H9 (cell line): ENCODE measurements around the gene TRUB1. TPM values are rescaled to one million over a fixed set of nuclear protein-coding genes. Genes with fewer than 3 reads are reported as not detected.

Source experiments
- DNase-seq: peaks from one replicate; pipeline ENCODE4 v3.0.0-alpha.2; 2017
- H2AFZ ChIP-seq: one replicate; pipeline ENCODE4 v1.6.1; 2013; ENCODE audit warnings: mild to moderate bottlenecking, low read length, control low read depth, moderate library complexity
- H2AK5ac ChIP-seq: 2 replicates; pipeline ENCODE4 v1.6.1; 2013; ENCODE audit warnings: low read length, control low read depth, mixed read lengths; ENCODE audit not compliant: insufficient read length
- H2BK120ac ChIP-seq: one replicate; pipeline ENCODE4 v1.6.1; 2013; ENCODE audit warnings: low read depth, mild to moderate bottlenecking, low read length, control low read depth, inconsistent platforms; ENCODE audit not compliant: poor library complexity, severe bottlenecking
- H2BK12ac ChIP-seq: 2 replicates; pipeline ENCODE4 v1.6.1; 2013; ENCODE audit warnings: low read length, control low read depth, mixed read lengths, low read depth; ENCODE audit not compliant: insufficient read length
- H2BK15ac ChIP-seq: 2 replicates; pipeline ENCODE4 v1.6.1; 2013; ENCODE audit warnings: low read depth, low read length, control low read depth
- H2BK20ac ChIP-seq: one replicate; pipeline ENCODE4 v1.6.1; 2013; ENCODE audit warnings: low read depth, mild to moderate bottlenecking, low read length, control low read depth, inconsistent platforms; ENCODE audit not compliant: poor library complexity, severe bottlenecking
- H2BK5ac ChIP-seq: 2 replicates; pipeline ENCODE4 v1.6.1; 2013; ENCODE audit warnings: low read length, control low read depth, mixed read lengths; ENCODE audit not compliant: insufficient read length
- H3K14ac ChIP-seq: 2 replicates; pipeline ENCODE4 v1.6.1; 2013; ENCODE audit warnings: low read length, control low read depth; ENCODE audit not compliant: insufficient read depth
- H3K18ac ChIP-seq: 2 replicates; pipeline ENCODE4 v1.6.1; 2013; ENCODE audit warnings: low read depth, mild to moderate bottlenecking, mixed read lengths, low read length, control low read depth; ENCODE audit not compliant: insufficient read length
- H3K23ac ChIP-seq: 2 replicates; pipeline ENCODE4 v1.6.1; 2013; ENCODE audit warnings: low read length, control low read depth, mixed read lengths, low read depth; ENCODE audit not compliant: insufficient read length
- H3K23me2 ChIP-seq: 2 replicates; pipeline ENCODE4 v1.6.1; 2013; ENCODE audit warnings: low read depth, mild to moderate bottlenecking, mixed read lengths, low read length, control low read depth; ENCODE audit not compliant: insufficient read length, poor library complexity, severe bottlenecking
- H3K27ac ChIP-seq: 2 replicates; pipeline ENCODE4 v1.5.1; 2013; ENCODE audit warnings: low read length, control low read depth, mixed read lengths, low read depth; ENCODE audit not compliant: insufficient read length
- H3K27me3 ChIP-seq: 2 replicates; pipeline ENCODE4 v1.6.1; 2013; ENCODE audit warnings: low read length, control low read depth, inconsistent platforms; ENCODE audit not compliant: insufficient read depth
- H3K4ac ChIP-seq: 2 replicates; pipeline ENCODE4 v1.6.1; 2013; ENCODE audit warnings: low read depth, mild to moderate bottlenecking, control low read depth, inconsistent platforms, low read length, moderate library complexity
- H3K4me1 ChIP-seq: 2 replicates; pipeline ENCODE4 v1.6.1; 2013; ENCODE audit warnings: low read length, control low read depth, inconsistent platforms; ENCODE audit not compliant: insufficient read depth
- H3K4me2 ChIP-seq: 2 replicates; pipeline ENCODE4 v1.6.1; 2013; ENCODE audit warnings: low read length, control low read depth, mixed read lengths; ENCODE audit not compliant: insufficient read length, insufficient read depth
- H3K56ac ChIP-seq: 2 replicates; pipeline ENCODE4 v1.6.1; 2013; ENCODE audit warnings: low read depth, mild to moderate bottlenecking, mixed read lengths, low read length, control low read depth; ENCODE audit not compliant: insufficient read length
- H3K79me1 ChIP-seq: 2 replicates; pipeline ENCODE4 v1.6.1; 2013; ENCODE audit warnings: low read depth, mild to moderate bottlenecking, moderate library complexity, low read length, control low read depth, inconsistent platforms; ENCODE audit not compliant: insufficient read depth, poor library complexity, severe bottlenecking
- H3K79me2 ChIP-seq: 2 replicates; pipeline ENCODE4 v1.6.1; 2013; ENCODE audit warnings: low read length, control low read depth, inconsistent platforms; ENCODE audit not compliant: insufficient read depth
- H3K9ac ChIP-seq: 2 replicates; pipeline ENCODE4 v1.6.1; 2013; ENCODE audit warnings: low read length, control low read depth, mixed read lengths; ENCODE audit not compliant: insufficient read length; ENCODE audit errors: extremely low read depth
- H3K9me3 ChIP-seq: one replicate; pipeline ENCODE4 v1.6.1; 2013; ENCODE audit warnings: low read depth, low read length, inconsistent platforms; ENCODE audit not compliant: control insufficient read depth
- H3T11ph ChIP-seq: one replicate; pipeline ENCODE4 v1.6.1; 2013; ENCODE audit warnings: mild to moderate bottlenecking, low read length, control low read depth, inconsistent platforms
- H4K20me1 ChIP-seq: one replicate; pipeline ENCODE4 v1.6.1; 2013; ENCODE audit not compliant: control insufficient read depth, insufficient read length, insufficient read depth
- H4K5ac ChIP-seq: 2 replicates; pipeline ENCODE4 v1.6.1; 2013; ENCODE audit warnings: low read depth, mild to moderate bottlenecking, mixed read lengths, low read length, control low read depth; ENCODE audit not compliant: insufficient read length
- H4K8ac ChIP-seq: replicated peaks from 2 replicates; pipeline ENCODE4 v1.6.1; 2013; ENCODE audit warnings: low read length, control low read depth, mixed read lengths, low read depth; ENCODE audit not compliant: insufficient read length
- H4K91ac ChIP-seq: 2 replicates; pipeline ENCODE4 v1.6.1; 2013; ENCODE audit warnings: low read depth, mild to moderate bottlenecking, moderate library complexity, mixed read lengths, low read length, control low read depth; ENCODE audit not compliant: insufficient read length
- H3K27ac Mint-ChIP-seq, 3 experiments: 2 replicates in 2 of 3; 3 replicates in 1 of 3; pipeline ENCODE4 v1.8.0; 2020 to 2021; ENCODE audit warnings: mixed read lengths in 3 of 3, mild to moderate bottlenecking in 1 of 3, moderate library complexity in 1 of 3
- H3K27me3 Mint-ChIP-seq: 2 replicates; pipeline ENCODE4 v1.8.0; 2021; ENCODE audit warnings: low read depth, mild to moderate bottlenecking, moderate library complexity, mixed read lengths
- H3K36me3 Mint-ChIP-seq, 3 experiments: 2 replicates in 2 of 3; 3 replicates in 1 of 3; pipeline ENCODE4 v1.8.0; 2020 to 2021; ENCODE audit warnings: low read depth in 3 of 3, mixed read lengths in 3 of 3; ENCODE audit not compliant: insufficient read depth in 1 of 3
- H3K4me1 Mint-ChIP-seq, 2 experiments: 2 replicates each; pipeline ENCODE4 v1.8.0; 2020; ENCODE audit warnings: mixed read lengths in 2 of 2
- H3K4me3 Mint-ChIP-seq, 2 experiments: 2 replicates in 1 of 2; 3 replicates in 1 of 2; pipeline ENCODE4 v1.8.0; 2020 to 2021; ENCODE audit warnings: mild to moderate bottlenecking in 2 of 2, mixed read lengths in 2 of 2, moderate library complexity in 1 of 2
- H3K9me3 Mint-ChIP-seq, 2 experiments: 2 replicates in 1 of 2; 3 replicates in 1 of 2; pipeline ENCODE4 v1.8.0; 2020; ENCODE audit warnings: mild to moderate bottlenecking in 2 of 2, mixed read lengths in 2 of 2, moderate library complexity in 1 of 2
- CTCF ChIP-seq: fragments of 200-600 bp; sonication (generic); conservative IDR thresholded peaks from 3 replicates; pipeline ENCODE4 v1.8.0; 2021; ENCODE audit warnings: antibody characterized with exemption, mild to moderate bottlenecking
- WGBS: extraction: QIAGEN DNeasy Blood & Tissue Kit; methylation state at CpG from one replicate; pipeline ENCODE4 v1.1.7; 2013; ENCODE audit warnings: missing lambda C conversion rate, low lambda C conversion rate, mixed read lengths; ENCODE audit not compliant: insufficient read length; ENCODE audit errors: extremely low coverage; 5-methylcytosine and 5-hydroxymethylcytosine counted together
- total RNA-seq: library from RNA; stranded (reverse); gene quantifications from 2 replicates; pipeline ENCODE4 v1.2.1, GENCODE V29; 2021

Gene TRUB1
- total RNA-seq, 1 experiment from 2014 or later, result 20.6 TPM

- peaks cover 0 to 5% of the 10 kb centered on the region in 2 experiments; a peak in 1 of 5 replicates for H3K9me3 Mint-ChIP-seq
- H3K18ac ChIP-seq, result no peak overlapping the region
- H3K4me3 Mint-ChIP-seq, result no peak overlapping the region
- no peaks in the 10 kb centered on the region for H3K9me3 ChIP-seq
- no peaks in the 10 kb centered on the region for H3K79me2 ChIP-seq
- no peaks in the 10 kb centered on the region for H3K27me3 Mint-ChIP-seq
- no peaks in the 10 kb centered on the region for H3K23me2 ChIP-seq
- H3K4me1 ChIP-seq, result no peaks in the 10 kb centered on the region
- H3K36me3 Mint-ChIP-seq, result peaks cover 0 to 7% (median 5%) of the 10 kb centered on the region in 3 experiments; a peak in 3 of 7 replicates
- no peak overlapping the region for H3K14ac ChIP-seq
- H4K91ac ChIP-seq, result no peak overlapping the region
- no peak overlapping the region for H2BK120ac ChIP-seq
- H3K23ac ChIP-seq, result no peak overlapping the region
- H2BK20ac ChIP-seq, result no peak overlapping the region
- no peak overlapping the region for H2BK15ac ChIP-seq
- no peak overlapping the region for H4K8ac ChIP-seq
- H2BK12ac ChIP-seq, result no peak overlapping the region
- no peak overlapping the region for H4K5ac ChIP-seq
- no peaks in the 10 kb centered on the region for H3K79me1 ChIP-seq
- no peaks in the 10 kb centered on the region for H3K27me3 ChIP-seq
- TF ChIP-seq CTCF, result no peak
- H3K27ac ChIP-seq, result no peak overlapping the region
- no peak overlapping the region for H3K56ac ChIP-seq
- no peak overlapping the region for H2BK5ac ChIP-seq
- no peak overlapping the region for H2AK5ac ChIP-seq
- H3K9ac ChIP-seq, result no peak overlapping the region
- no peak overlapping the region for H3K4me2 ChIP-seq
- WGBS, result no CpG with 5 or more reads among the region's 5 CpGs
- H4K20me1 ChIP-seq, result no peaks in the 10 kb centered on the region
- H3K27ac Mint-ChIP-seq, result peak overlapping the region in 2 of 3 experiments; percentile 6 to 49; a peak in 2 of 7 replicates
- H3T11ph ChIP-seq, result no peak overlapping the region
- no peak overlapping the region for H2AFZ ChIP-seq
- DNase-seq, result no peak
- H3K4me1 Mint-ChIP-seq, result peaks cover 9% of the 10 kb centered on the region in 2 experiments
- no peak overlapping the region for H3K4ac ChIP-seq
Observed at GRCh38 chr10:114911801-114912469, 26.1 kb upstream of the TRUB1 start.
